Neural crest cell (in vitro differentiated cells): Measurements from ENCODE around the gene CREG2. TPM values are rescaled to one million over a fixed set of nuclear protein-coding genes. Genes with fewer than 3 reads are reported as not detected.

Experiments used
- DNase-seq: peaks from one replicate; pipeline ENCODE4 v3.0.0; 2021; ENCODE audit warnings: low read depth, mixed read lengths, low spot score
- H3K27ac Mint-ChIP-seq: one replicate; pipeline ENCODE4 v1.8.0; 2021; ENCODE audit warnings: mild to moderate bottlenecking, mixed read lengths; ENCODE audit not compliant: unreplicated experiment
- H3K27me3 Mint-ChIP-seq: 2 replicates; pipeline ENCODE4 v1.8.0; 2021; ENCODE audit warnings: low read depth, mild to moderate bottlenecking, mixed read lengths
- H3K36me3 Mint-ChIP-seq: 2 replicates; pipeline ENCODE4 v1.8.0; 2021; ENCODE audit warnings: low read depth, mild to moderate bottlenecking, mixed read lengths
- H3K4me1 Mint-ChIP-seq: 2 replicates; pipeline ENCODE4 v1.8.0; 2021; ENCODE audit warnings: mixed read lengths
- H3K4me3 Mint-ChIP-seq: one replicate; pipeline ENCODE4 v1.8.0; 2021; ENCODE audit warnings: mild to moderate bottlenecking, mixed read lengths
- H3K9me3 Mint-ChIP-seq: 2 replicates; pipeline ENCODE4 v1.8.0; 2021; ENCODE audit warnings: mixed read lengths
- CTCF ChIP-seq: fragments of 200-600 bp; sonication (generic); conservative IDR thresholded peaks from 2 replicates; pipeline ENCODE4 v1.5.0; 2021; ENCODE audit warnings: antibody characterized with exemption, mild to moderate bottlenecking
- total RNA-seq: library from RNA; stranded (reverse); gene quantifications from 2 replicates; pipeline ENCODE4 v1.2.1, GENCODE V29; 2021

The CREG2 gene
- total RNA-seq, 1 donor from 2014 or later = 0.63 TPM

- no peaks in the 10 kb centered on the region for H3K9me3 Mint-ChIP-seq
- TF ChIP-seq CTCF = peak; percentile 31
- no peak overlapping the region for H3K4me3 Mint-ChIP-seq
- no peaks in the 10 kb centered on the region for H3K36me3 Mint-ChIP-seq
- H3K27ac Mint-ChIP-seq = no peak overlapping the region
- peaks cover 10% of the 10 kb centered on the region for H3K4me1 Mint-ChIP-seq
- H3K27me3 Mint-ChIP-seq = no peaks in the 10 kb centered on the region
- DNase-seq = no peak
These were observed 37.2 kb downstream of the CREG2 start for GRCh38 chr2:101349893-101350662.

- no peak for DNase-seq
- H3K36me3 Mint-ChIP-seq = no peaks in the 10 kb centered on the region
- H3K27ac Mint-ChIP-seq = no peak overlapping the region
- no peak overlapping the region for H3K4me3 Mint-ChIP-seq
- no peak for TF ChIP-seq CTCF
- H3K9me3 Mint-ChIP-seq = no peaks in the 10 kb centered on the region
- peaks cover 10% of the 10 kb centered on the region for H3K4me1 Mint-ChIP-seq
- H3K27me3 Mint-ChIP-seq = no peaks in the 10 kb centered on the region
These were observed 38.4 kb downstream of the CREG2 start for GRCh38 chr2:101348883-101349282.

- Mint-ChIP-seq H3K27ac (no peak overlapping the region), H3K27me3 (no peaks in the 10 kb centered on the region), H3K4me1 (peaks cover 16% of the 10 kb centered on the region), H3K4me3 (no peak overlapping the region), H3K36me3 (no peaks in the 10 kb centered on the region), H3K9me3 (no peaks in the 10 kb centered on the region)
- DNase-seq = no peak
- TF ChIP-seq CTCF = no peak
These were observed 40.4 kb downstream of the CREG2 start for GRCh38 chr2:101346909-101347308.

- peaks cover 12% of the 10 kb centered on the region for H3K4me1 Mint-ChIP-seq
- no peak for DNase-seq
- no peaks in the 10 kb centered on the region for H3K36me3 Mint-ChIP-seq
- no peak overlapping the region for H3K4me3 Mint-ChIP-seq
- no peak overlapping the region for H3K27ac Mint-ChIP-seq
- no peak for TF ChIP-seq CTCF
- H3K9me3 Mint-ChIP-seq = no peaks in the 10 kb centered on the region
- H3K27me3 Mint-ChIP-seq = no peaks in the 10 kb centered on the region
These were observed 43.2 kb downstream of the CREG2 start for GRCh38 chr2:101344137-101344536.

GRCh38 chr2:101342625-101343008 is 44.7 kb downstream of the CREG2 start:
- Mint-ChIP-seq H3K9me3 (no peaks in the 10 kb centered on the region), H3K27me3 (no peaks in the 10 kb centered on the region), H3K4me3 (no peak overlapping the region), H3K36me3 (no peaks in the 10 kb centered on the region), H3K4me1 (peaks cover 12% of the 10 kb centered on the region), H3K27ac (peak overlapping the region; percentile 10)
- DNase-seq = no peak
- TF ChIP-seq CTCF = no peak
